Neural cell (in vitro differentiated cells): Measurements from ENCODE around the gene BUD31. TPM values are rescaled to one million over a fixed set of nuclear protein-coding genes. Genes with fewer than 3 reads are reported as not detected.

ENCODE experiments used
- H2AFZ ChIP-seq: fragments of 200-600, 300-800 bp; sonication (generic), shearing (Covaris generic); 2 replicates; pipeline ENCODE4 v1.6.0; 2014; ENCODE audit warnings: low read depth, mild to moderate bottlenecking, antibody characterized with exemption, low read length, moderate library complexity
- H3F3A ChIP-seq: fragments of 200-600 bp; shearing (Covaris generic); 2 replicates; pipeline ENCODE4 v1.6.1; 2016; ENCODE audit warnings: mild to moderate bottlenecking, moderate library complexity, mixed read lengths, antibody characterized with exemption, low read length; ENCODE audit not compliant: insufficient read depth, poor library complexity, severe bottlenecking
- H3K27ac ChIP-seq: fragments of 200-600, 300-800 bp; sonication (generic), shearing (Covaris generic); 2 replicates; pipeline ENCODE4 v1.5.1; 2014; ENCODE audit warnings: mild to moderate bottlenecking, low read length, moderate library complexity
- H3K27me3 ChIP-seq: fragments of 300-800, 200-600 bp; sonication (generic), shearing (Covaris generic); 2 replicates; pipeline ENCODE4 v1.6.0; 2014; ENCODE audit warnings: mild to moderate bottlenecking, low read depth, low read length, moderate library complexity; ENCODE audit not compliant: insufficient read depth
- H3K36me3 ChIP-seq: fragments of 300-800, 200-600 bp; sonication (generic), shearing (Covaris generic); 2 replicates; pipeline ENCODE4 v1.5.1; 2014; ENCODE audit warnings: mild to moderate bottlenecking, antibody characterized with exemption, low read length, moderate library complexity; ENCODE audit not compliant: insufficient read depth
- H3K4me2 ChIP-seq: fragments of 300-800, 200-600 bp; sonication (generic), shearing (Covaris generic); 2 replicates; pipeline ENCODE4 v1.6.0; 2014; ENCODE audit warnings: mild to moderate bottlenecking, low read length
- H3K4me3 ChIP-seq: fragments of 300-800, 200-600 bp; sonication (generic), shearing (Covaris generic); 2 replicates; pipeline ENCODE4 v1.5.1; 2014; ENCODE audit warnings: mild to moderate bottlenecking, low read length, moderate library complexity
- H3K79me2 ChIP-seq: fragments of 200-600 bp; shearing (Covaris generic); replicated peaks from 2 replicates; pipeline ENCODE4 v1.6.0; 2014; ENCODE audit warnings: mild to moderate bottlenecking, low read length, moderate library complexity; ENCODE audit not compliant: insufficient read depth
- H3K9ac ChIP-seq: fragments of 300-800, 200-600 bp; sonication (generic), shearing (Covaris generic); 2 replicates; pipeline ENCODE4 v1.6.1; 2016; ENCODE audit warnings: mild to moderate bottlenecking, low read length, mixed read lengths
- H3K9me2 ChIP-seq: fragments of 200-600 bp; shearing (Covaris generic); 2 replicates; pipeline ENCODE4 v1.6.1; 2016; ENCODE audit warnings: mild to moderate bottlenecking, low read length, mixed read lengths; ENCODE audit not compliant: insufficient read depth
- H3K9me3 ChIP-seq: fragments of 200-600, 300-800 bp; sonication (generic), shearing (Covaris generic); 2 replicates; pipeline ENCODE4 v1.6.1; 2016; ENCODE audit warnings: mild to moderate bottlenecking, mixed run types, low read length, moderate library complexity, mixed read lengths
- H4K20me1 ChIP-seq: fragments of 200-600 bp; shearing (Covaris generic); 2 replicates; pipeline ENCODE4 v1.6.1; 2016; ENCODE audit warnings: mild to moderate bottlenecking, mixed run types; ENCODE audit not compliant: insufficient read depth
- EP300 ChIP-seq: fragments of 450-650 bp; conservative IDR thresholded peaks from 2 replicates; pipeline ENCODE4 v1.6.1; 2014; ENCODE audit warnings: antibody characterized with exemption, mild to moderate bottlenecking, moderate library complexity; ENCODE audit not compliant: poor library complexity, severe bottlenecking
- EZH2 ChIP-seq: fragments of 200-600, 300-800 bp; shearing (Covaris generic), sonication (generic); IDR thresholded peaks from 2 replicates; pipeline ENCODE4 v1.6.1; 2014; ENCODE audit warnings: antibody characterized with exemption, low read length, borderline replicate concordance, mild to moderate bottlenecking; ENCODE audit not compliant: insufficient read depth, poor library complexity, severe bottlenecking
- MXI1 ChIP-seq: fragments of 450-650 bp; conservative IDR thresholded peaks from 2 replicates; pipeline ENCODE4 v1.6.1; 2014; ENCODE audit warnings: antibody characterized with exemption, mild to moderate bottlenecking; ENCODE audit not compliant: poor library complexity, severe bottlenecking
- POLR2AphosphoS5 ChIP-seq: IDR thresholded peaks from 2 replicates; pipeline ENCODE4 v1.6.1; 2012
- RAD21 ChIP-seq: fragments of 450-650 bp; conservative IDR thresholded peaks from 2 replicates; pipeline ENCODE4 v1.6.1; 2014; ENCODE audit warnings: antibody characterized with exemption, mild to moderate bottlenecking, moderate library complexity
- REST ChIP-seq: IDR thresholded peaks from 2 replicates; pipeline ENCODE4 v1.6.1; 2012; ENCODE audit warnings: borderline replicate concordance
- TAF1 ChIP-seq: IDR thresholded peaks from 2 replicates; pipeline ENCODE4 v1.6.1; 2012; ENCODE audit warnings: low read depth
- polyA plus RNA-seq: library from polyadenylated mRNA; depleted of rRNA; stranded (reverse); fragments of >200 nt; gene quantifications from 2 replicates; pipeline ENCODE4 v1.2.3, GENCODE V29; 2014
- TF ChIP-seq, protein P1 (sequence below): fragments of 450-650 bp; IDR thresholded peaks from 2 replicates; pipeline ENCODE4 v1.5.1; 2014; ENCODE audit warnings: antibody characterized with exemption, mild to moderate bottlenecking, moderate library complexity; ENCODE audit not compliant: poor library complexity, severe bottlenecking

BUD31 gene
- polyA plus RNA-seq, 1 donor from 2014 or later: 251 TPM

DNA sequence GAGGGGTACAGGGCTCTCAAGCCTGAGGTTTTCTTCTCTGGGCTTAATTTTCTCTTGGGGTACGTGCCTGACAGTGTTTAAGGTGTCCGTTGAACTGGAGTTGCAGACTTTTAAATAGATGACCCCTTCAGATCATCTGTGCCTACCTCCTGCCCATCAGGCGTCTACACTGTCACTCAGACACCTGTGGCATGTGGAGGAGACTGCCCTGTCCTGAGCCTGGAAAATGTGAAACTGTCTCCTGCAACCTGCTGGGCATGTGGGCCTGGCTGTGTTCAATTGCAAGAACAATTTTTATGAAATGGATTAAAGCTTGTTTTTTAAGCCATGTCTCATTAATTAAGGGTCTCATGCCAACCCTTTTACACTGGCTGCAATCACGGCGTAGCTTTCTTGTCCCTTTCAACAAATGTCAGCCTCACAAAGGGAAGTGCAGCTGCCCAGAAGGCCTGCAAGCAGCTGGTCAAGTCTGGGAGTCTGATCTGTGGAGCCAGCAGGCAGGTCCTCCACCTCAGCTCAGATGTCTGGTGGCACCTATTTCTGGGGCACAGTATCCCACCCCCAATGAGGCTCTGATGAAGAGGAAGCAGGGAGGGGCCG is 48.4 kb downstream of the BUD31 start:
- TF ChIP-seq RAD21 (no peak), MXI1 (no peak), EZH2 (no peak), TAF1 (no peak), REST (no peak)
- TF ChIP-seq, protein P1, sequence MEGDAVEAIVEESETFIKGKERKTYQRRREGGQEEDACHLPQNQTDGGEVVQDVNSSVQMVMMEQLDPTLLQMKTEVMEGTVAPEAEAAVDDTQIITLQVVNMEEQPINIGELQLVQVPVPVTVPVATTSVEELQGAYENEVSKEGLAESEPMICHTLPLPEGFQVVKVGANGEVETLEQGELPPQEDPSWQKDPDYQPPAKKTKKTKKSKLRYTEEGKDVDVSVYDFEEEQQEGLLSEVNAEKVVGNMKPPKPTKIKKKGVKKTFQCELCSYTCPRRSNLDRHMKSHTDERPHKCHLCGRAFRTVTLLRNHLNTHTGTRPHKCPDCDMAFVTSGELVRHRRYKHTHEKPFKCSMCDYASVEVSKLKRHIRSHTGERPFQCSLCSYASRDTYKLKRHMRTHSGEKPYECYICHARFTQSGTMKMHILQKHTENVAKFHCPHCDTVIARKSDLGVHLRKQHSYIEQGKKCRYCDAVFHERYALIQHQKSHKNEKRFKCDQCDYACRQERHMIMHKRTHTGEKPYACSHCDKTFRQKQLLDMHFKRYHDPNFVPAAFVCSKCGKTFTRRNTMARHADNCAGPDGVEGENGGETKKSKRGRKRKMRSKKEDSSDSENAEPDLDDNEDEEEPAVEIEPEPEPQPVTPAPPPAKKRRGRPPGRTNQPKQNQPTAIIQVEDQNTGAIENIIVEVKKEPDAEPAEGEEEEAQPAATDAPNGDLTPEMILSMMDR: no peak
- Histone ChIP-seq H3K4me2 (no peak overlapping the region), H3K9me3 (no peaks in the 10 kb centered on the region), H3K36me3 (no peaks in the 10 kb centered on the region), H4K20me1 (no peaks in the 10 kb centered on the region), H3F3A (no peaks in the 10 kb centered on the region), H3K9ac (no peak overlapping the region), H3K9me2 (no peaks in the 10 kb centered on the region), H3K79me2 (peaks cover 13% of the 10 kb centered on the region), H3K4me3 (no peak overlapping the region), H2AFZ (no peak overlapping the region), H3K27me3 (no peaks in the 10 kb centered on the region), H3K27ac (no peak overlapping the region)

DNA sequence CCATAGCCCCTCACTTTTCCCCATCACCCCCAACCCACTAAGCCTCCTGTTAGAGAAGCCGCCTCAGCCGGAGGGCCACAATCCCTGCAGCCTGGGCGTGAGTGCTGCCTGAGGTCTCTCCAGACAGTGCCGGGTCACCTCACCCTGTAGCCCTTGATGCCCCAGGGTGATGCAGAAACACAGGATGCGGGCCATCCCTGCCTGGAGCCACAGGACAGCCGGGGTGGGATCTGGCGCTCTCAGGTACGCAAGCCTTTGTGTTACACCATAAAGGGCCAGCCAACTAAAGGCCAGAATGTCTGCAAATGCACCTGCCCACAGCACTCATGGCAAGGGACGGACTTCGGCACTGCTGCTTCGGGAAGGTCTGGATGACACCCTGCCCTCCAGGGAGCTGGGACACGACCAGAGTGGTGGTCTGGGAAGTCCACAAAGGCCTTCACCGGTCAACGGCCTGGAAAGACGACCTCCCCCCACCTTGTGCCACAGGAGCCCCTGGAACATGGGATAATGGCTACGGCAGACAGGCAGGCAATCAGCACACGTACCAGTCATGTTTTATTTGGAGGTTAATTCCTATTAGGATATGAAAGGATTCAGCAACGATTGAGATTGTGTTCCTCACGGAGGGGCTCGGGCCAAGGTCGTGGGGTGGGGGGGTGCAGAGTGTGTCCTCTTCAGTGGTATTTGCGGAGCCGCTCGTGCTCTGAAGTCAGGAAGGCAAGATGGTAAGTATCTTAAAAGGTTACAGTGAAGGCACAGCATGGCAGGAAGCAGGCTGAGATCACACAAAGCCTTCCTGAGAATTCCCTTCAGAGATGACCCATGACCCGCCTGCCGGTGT is 49.1 kb downstream of the BUD31 start:
- no peaks in the 10 kb centered on the region for H3K36me3 ChIP-seq
- no peaks in the 10 kb centered on the region for H3K27me3 ChIP-seq
- no peak overlapping the region for H3K4me3 ChIP-seq
- no peak overlapping the region for H3K4me2 ChIP-seq
- H3K9ac ChIP-seq: no peak overlapping the region
- H3F3A ChIP-seq: no peaks in the 10 kb centered on the region
- no peak overlapping the region for H2AFZ ChIP-seq
- H4K20me1 ChIP-seq: no peaks in the 10 kb centered on the region
- H3K9me3 ChIP-seq: no peaks in the 10 kb centered on the region
- peaks cover 16% of the 10 kb centered on the region for H3K79me2 ChIP-seq
- no peak overlapping the region for H3K27ac ChIP-seq
- no peak for TF ChIP-seq MXI1
- no peak for TF ChIP-seq EP300
- no peak for TF ChIP-seq REST
- no peak for TF ChIP-seq POLR2AphosphoS5
- TF ChIP-seq RAD21: no peak
- no peaks in the 10 kb centered on the region for H3K9me2 ChIP-seq
